BLaER1 treated with 17β-estradiol and CSF1 and Interleukin-3, amounts not matched to agents 10 nM and 100 nM (cell line): ENCODE measurements around the gene IRAK2.
A peak's percentile ranks its signal among the peaks of the same experiment; 100 is the strongest.
"Not testable (repeated sequence)": the region's sequence is repeated elsewhere in the genome, so short reads cannot be mapped to it uniquely, and the experiment has no call there.

Experiments used
- H3K27ac ChIP-seq, 11 experiments: shearing (Covaris generic); formaldehyde crosslinking; 2 replicates each; pipeline ENCODE4 v1.8.1; 2022
- H3K27me3 ChIP-seq, 11 experiments: shearing (Covaris generic); formaldehyde crosslinking; 2 replicates each; pipeline ENCODE4 v1.8.1; 2022
- H3K36me3 ChIP-seq, 11 experiments: shearing (Covaris generic); formaldehyde crosslinking; 2 replicates each; pipeline ENCODE4 v1.8.1; 2022
- H3K4me1 ChIP-seq, 10 experiments: shearing (Covaris generic); formaldehyde crosslinking; 2 replicates each; pipeline ENCODE4 v1.8.1; 2022
- H3K4me2 ChIP-seq, 11 experiments: shearing (Covaris generic); formaldehyde crosslinking; 2 replicates each; pipeline ENCODE4 v1.8.1; 2022
- H3K4me3 ChIP-seq, 10 experiments: shearing (Covaris generic); formaldehyde crosslinking; 2 replicates each; pipeline ENCODE4 v1.8.1; 2022
- H3K9ac ChIP-seq, 11 experiments: shearing (Covaris generic); formaldehyde crosslinking; 2 replicates each; pipeline ENCODE4 v1.8.1; 2022
- H3K9me3 ChIP-seq, 11 experiments: shearing (Covaris generic); formaldehyde crosslinking; replicated peaks in 1 of 11; 2 replicates each; pipeline ENCODE4 v1.8.1; 2022
- H4K20me1 ChIP-seq, 11 experiments: shearing (Covaris generic); formaldehyde crosslinking; 2 replicates each; pipeline ENCODE4 v1.8.1; 2022
- Cebpa-rat ChIP-seq, 11 experiments: shearing (Covaris generic); IDR thresholded peaks; 2 replicates each; pipeline ENCODE4 v1.8.1; 2022

Gene IRAK2

DNA sequence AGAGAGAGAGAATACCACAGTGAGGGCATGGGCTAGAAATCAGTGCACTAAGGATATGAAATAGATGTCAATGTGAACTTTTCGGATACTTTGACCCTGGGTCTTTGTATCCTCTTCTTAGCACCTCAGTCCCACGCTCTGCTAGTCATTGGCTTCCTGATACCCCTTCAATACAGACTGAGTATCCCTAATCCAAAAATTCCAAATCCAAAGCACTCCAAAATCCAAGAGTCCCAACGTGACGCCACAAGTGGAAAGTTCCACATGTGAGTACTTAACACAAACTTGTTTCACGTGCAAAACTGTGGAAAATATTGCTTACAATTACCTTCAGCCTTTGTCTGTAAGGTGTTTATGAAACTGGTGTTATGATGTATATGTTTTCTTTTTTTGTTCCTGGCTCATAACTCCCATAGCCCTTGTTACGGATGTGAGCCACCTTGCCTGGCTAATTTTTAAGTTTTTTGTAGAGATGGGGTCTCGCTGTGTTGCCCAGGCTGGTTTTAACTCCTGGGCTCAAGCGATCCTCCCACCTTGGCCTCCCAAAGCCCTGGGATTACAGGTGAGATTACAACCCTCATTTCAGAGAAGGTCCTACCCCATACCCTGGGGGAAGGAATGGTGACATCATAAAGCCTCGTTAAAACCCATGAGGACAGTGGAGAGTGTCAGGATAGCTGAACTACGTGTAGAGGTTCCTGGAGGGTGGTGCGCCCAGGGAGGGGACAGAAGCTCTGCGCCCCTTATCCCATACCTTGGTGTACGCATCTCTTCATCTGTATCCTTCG, 10.2 kb upstream of the IRAK2 start:
- peaks cover 5 to 25% (median 15%) of the 10 kb centered on the region in 11 experiments; a peak in 20 of 22 replicates for H4K20me1 ChIP-seq
- H3K27me3 ChIP-seq, result no peaks in the 10 kb centered on the region
- H3K36me3 ChIP-seq, result peaks cover 54 to 62% (median 59%) of the 10 kb centered on the region in 11 experiments
- no peak overlapping the region for H3K4me3 ChIP-seq
- H3K4me1 ChIP-seq, result peaks cover 0 to 10% (median 2%) of the 10 kb centered on the region in 10 experiments; a peak in 10 of 20 replicates
- H3K4me2 ChIP-seq, result no peak overlapping the region
- no peaks in the 10 kb centered on the region for H3K9me3 ChIP-seq
- no peak for TF ChIP-seq Cebpa-rat (IDR thresholded peaks at IDR 0.05)
- H3K9ac ChIP-seq, result no peak overlapping the region
- H3K27ac ChIP-seq, result peak overlapping the region in 1 of 11 experiments; percentile 5; a peak in 1 of 22 replicates

DNA sequence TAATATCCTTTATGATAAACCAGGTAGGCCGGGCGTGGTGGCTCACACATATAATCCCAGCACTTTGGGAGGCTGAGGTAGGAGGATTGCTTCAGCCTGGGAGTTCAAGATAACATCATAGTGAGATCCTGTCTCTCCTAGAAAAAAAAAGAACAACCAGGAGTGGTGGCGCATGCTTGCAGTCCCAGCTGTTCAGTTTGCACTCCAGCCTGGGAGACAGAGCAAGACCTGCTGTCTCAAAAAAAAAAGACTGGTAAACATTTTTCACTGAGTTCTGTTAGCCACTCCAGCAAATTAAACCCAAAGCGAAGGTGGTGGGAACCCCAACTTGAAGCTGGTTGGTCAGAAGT, 9.6 kb upstream of the IRAK2 start:
- no peak for TF ChIP-seq Cebpa-rat (IDR thresholded peaks at IDR 0.05)
- H3K27me3 ChIP-seq, result no peaks in the 10 kb centered on the region

DNA sequence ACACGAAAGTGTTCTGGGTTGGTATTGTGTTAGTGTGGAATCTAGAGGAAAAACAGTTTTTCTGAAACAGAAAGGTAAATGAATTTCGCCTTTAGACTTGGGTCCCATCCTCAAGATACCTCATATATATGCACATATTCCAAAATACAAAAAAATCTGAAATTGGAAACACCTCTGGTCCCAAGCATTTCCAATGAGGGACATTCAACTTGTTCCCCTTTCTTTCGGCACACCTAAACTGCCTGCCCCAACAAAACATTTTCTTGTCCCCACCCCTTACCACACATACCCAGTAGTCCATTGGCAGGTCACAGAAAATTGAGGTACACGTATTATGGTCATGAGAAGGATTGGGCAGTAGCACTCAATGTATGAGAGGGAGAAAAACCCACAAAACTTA, 9.1 kb upstream of the IRAK2 start:
- TF ChIP-seq Cebpa-rat (IDR thresholded peaks at IDR 0.05), result no peak
- Histone ChIP-seq H3K4me1 (peaks cover 2 to 8% (median 7%) of the 10 kb centered on the region in 10 experiments; a peak in 19 of 20 replicates), H3K4me3 (no peak overlapping the region), H3K27me3 (no peaks in the 10 kb centered on the region), H3K9me3 (no peaks in the 10 kb centered on the region), H3K27ac (no peak overlapping the region; a peak in 1 of 22 replicates), H3K36me3 (peaks cover 42 to 51% (median 48%) of the 10 kb centered on the region in 11 experiments), H3K9ac (no peak overlapping the region), H4K20me1 (peaks cover 0 to 13% (median 4%) of the 10 kb centered on the region in 11 experiments; a peak in 11 of 22 replicates), H3K4me2 (no peak overlapping the region)

More for the DNA sequence above, 9.6 kb upstream of the IRAK2 start:
- Histone ChIP-seq H3K4me1 (peaks cover under 1 to 5% (median 1%) of the 10 kb centered on the region in 10 experiments; a peak in 12 of 20 replicates), H3K4me2 (no peak overlapping the region), H3K9ac (no peak overlapping the region), H4K20me1 (peaks cover 2 to 19% (median 10%) of the 10 kb centered on the region in 11 experiments; a peak in 16 of 22 replicates), H3K36me3 (peaks cover 48 to 57% (median 53%) of the 10 kb centered on the region in 11 experiments), H3K27ac (peak overlapping the region in 1 of 11 experiments; percentile 5; a peak in 1 of 22 replicates), H3K9me3 (no peaks in the 10 kb centered on the region), H3K4me3 (no peak overlapping the region)

DNA sequence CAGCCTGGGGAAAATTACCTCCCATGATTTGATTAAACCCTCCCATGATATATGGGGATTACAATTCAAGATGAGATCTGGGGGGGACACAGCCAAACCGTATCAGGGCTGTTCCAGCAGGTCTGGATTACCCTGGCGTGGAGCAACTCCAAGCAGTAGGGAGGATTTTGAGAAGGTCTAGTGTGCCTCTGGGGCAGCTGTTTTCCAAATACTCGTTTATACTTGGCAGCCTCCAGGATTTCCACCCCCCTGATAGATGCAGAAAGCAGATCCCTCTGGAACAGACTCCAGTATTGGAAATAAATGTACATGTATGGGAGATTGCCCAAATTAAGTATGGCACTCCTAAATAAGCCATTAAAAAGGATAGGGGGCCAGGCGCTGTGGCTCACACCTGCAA, 7.7 kb upstream of the IRAK2 start:
- H3K9me3 ChIP-seq, result no peaks in the 10 kb centered on the region
- no peak for TF ChIP-seq Cebpa-rat (IDR thresholded peaks at IDR 0.05)
- peaks cover 0 to 3% (median 0%) of the 10 kb centered on the region in 11 experiments; a peak in 3 of 22 replicates for H4K20me1 ChIP-seq
- H3K27me3 ChIP-seq, result no peaks in the 10 kb centered on the region
- H3K4me3 ChIP-seq, result no peak overlapping the region
- peaks cover 15 to 21% (median 20%) of the 10 kb centered on the region in 10 experiments for H3K4me1 ChIP-seq
- no peak overlapping the region for H3K27ac ChIP-seq
- peaks cover 29 to 37% (median 34%) of the 10 kb centered on the region in 11 experiments for H3K36me3 ChIP-seq
- H3K4me2 ChIP-seq, result no peak overlapping the region
- H3K9ac ChIP-seq, result no peak overlapping the region

DNA sequence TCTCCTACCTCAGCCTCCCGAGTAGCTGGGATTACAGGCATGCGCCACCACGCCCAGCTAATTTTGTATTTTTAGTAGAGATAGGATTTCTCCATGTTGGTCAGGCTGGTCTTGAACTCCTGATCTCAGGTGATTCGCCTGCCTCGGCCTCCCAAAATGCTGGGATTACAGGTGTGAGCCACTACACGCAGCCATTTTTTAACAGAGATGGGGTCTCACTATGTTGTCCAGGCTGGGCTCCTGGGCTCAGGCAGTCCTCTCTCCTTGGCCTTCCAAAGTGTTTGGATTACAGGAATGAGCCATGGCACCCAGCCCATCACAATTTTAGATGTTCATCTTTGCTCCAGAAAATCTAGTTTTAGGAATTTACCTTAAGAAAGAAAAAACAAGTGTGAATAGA, 6.2 kb upstream of the IRAK2 start:
- not testable (repeated sequence) for H3K9ac ChIP-seq, H3K27me3 ChIP-seq, H3K4me2 ChIP-seq, H3K4me3 ChIP-seq, H3K9me3 ChIP-seq, H3K27ac ChIP-seq, H4K20me1 ChIP-seq
- H3K36me3 ChIP-seq, result peaks cover 14 to 22% (median 19%) of the 10 kb centered on the region in 11 experiments; a peak in 21 of 22 replicates
- H3K4me1 ChIP-seq, result peaks cover 20 to 27% (median 24%) of the 10 kb centered on the region in 10 experiments

DNA sequence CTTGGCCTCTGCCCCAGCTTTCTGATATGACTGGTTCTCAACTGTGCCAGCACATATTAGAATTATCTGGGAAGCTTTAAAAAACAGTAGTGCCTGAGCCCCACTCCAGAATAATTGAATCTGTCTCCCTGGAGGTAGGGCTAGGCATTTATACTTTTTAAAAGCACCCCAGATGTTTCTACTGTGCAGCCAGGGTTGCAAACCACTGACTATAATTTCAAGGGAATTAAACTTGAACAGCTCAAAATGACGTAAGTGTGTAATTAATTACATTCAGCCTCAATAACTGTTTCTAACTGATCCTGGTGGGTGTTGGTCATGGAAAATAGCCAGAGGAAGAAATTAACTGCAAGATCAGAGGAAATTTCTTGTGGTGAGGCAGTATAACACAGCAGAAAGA, 4.4 kb upstream of the IRAK2 start:
- H3K4me2 ChIP-seq, result peak overlapping the region; percentile 26 to 73 (median 53); a peak in 17 of 22 replicates
- no peak overlapping the region for H3K4me3 ChIP-seq
- no peak overlapping the region for H3K27ac ChIP-seq
- peaks cover 20 to 35% (median 28%) of the 10 kb centered on the region in 10 experiments for H3K4me1 ChIP-seq
- no peak overlapping the region for H3K9ac ChIP-seq
- no peak for TF ChIP-seq Cebpa-rat (IDR thresholded peaks at IDR 0.05)
- H3K36me3 ChIP-seq, result peaks cover 0 to 4% (median under 1%) of the 10 kb centered on the region in 11 experiments; a peak in 6 of 22 replicates
- no peaks in the 10 kb centered on the region for H3K27me3 ChIP-seq
- H4K20me1 ChIP-seq, result no peaks in the 10 kb centered on the region
- H3K9me3 ChIP-seq, result no peaks in the 10 kb centered on the region

DNA sequence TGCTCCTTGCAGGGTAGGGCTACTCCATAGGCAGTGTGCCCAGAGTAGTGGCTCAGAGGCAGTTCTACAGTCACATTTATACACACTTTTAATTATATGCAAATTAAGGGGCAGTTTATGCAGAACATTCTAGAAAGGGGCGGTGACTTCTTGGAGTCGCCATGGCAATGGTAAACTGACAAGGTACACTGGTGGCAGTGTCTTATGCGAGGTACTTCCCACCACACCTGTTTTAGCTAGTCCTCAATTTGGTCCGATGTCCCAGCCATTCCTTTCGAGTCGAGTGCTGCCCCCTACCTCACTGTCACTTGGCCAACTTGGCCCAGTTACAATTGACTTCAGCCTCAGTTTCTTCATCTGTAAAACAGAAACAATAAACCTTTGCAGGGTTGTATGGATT, 3.8 kb upstream of the IRAK2 start:
- peak overlapping the region in 1 of 11 experiments; percentile 23; a peak in 1 of 22 replicates for H3K27ac ChIP-seq
- H3K9me3 ChIP-seq, result no peaks in the 10 kb centered on the region
- H3K4me2 ChIP-seq, result peak overlapping the region; percentile 26 to 73 (median 53)

DNA sequence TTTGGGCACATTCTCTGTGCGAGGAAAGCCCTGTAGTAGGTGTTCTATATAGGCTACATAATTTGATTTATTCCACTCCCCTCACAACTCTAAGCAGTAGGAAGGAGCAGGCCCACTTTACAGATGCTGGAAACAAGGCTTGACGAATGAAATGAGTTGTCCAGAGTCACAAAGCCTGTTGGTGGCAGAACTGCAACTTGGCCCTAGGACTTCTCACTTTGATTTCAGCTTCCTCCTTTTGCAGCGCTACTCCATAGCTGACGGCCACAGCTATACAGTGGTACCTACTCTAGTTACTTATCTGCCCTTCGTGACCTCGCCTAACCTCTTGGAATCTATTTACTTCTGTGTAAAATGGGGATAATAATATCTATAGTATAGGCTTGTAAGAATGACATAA, 2.5 kb upstream of the IRAK2 start:
- Histone ChIP-seq H3K27ac (peak overlapping the region in 3 of 11 experiments; percentile 8 to 30 (median 8); a peak in 2 of 22 replicates), H3K9ac (no peak overlapping the region), H3K27me3 (no peaks in the 10 kb centered on the region), H3K4me3 (no peak overlapping the region), H4K20me1 (no peaks in the 10 kb centered on the region), H3K36me3 (peaks cover 0 to 11% (median 2%) of the 10 kb centered on the region in 11 experiments; a peak in 8 of 22 replicates), H3K4me1 (peaks cover 25 to 51% (median 43%) of the 10 kb centered on the region in 10 experiments), H3K4me2 (peak overlapping the region; percentile 26 to 73 (median 53); a peak in 21 of 22 replicates), H3K9me3 (no peaks in the 10 kb centered on the region)
- no peak for TF ChIP-seq Cebpa-rat (IDR thresholded peaks at IDR 0.05)

More for the DNA sequence above, 3.8 kb upstream of the IRAK2 start:
- H3K36me3 ChIP-seq, result no peaks in the 10 kb centered on the region; a peak in 1 of 22 replicates
- H3K4me1 ChIP-seq, result peaks cover 25 to 39% (median 34%) of the 10 kb centered on the region in 10 experiments
- H3K9ac ChIP-seq, result no peak overlapping the region; a peak in 1 of 22 replicates
- no peaks in the 10 kb centered on the region for H3K27me3 ChIP-seq
- TF ChIP-seq Cebpa-rat (IDR thresholded peaks at IDR 0.05), result no peak
- no peak overlapping the region for H3K4me3 ChIP-seq
- no peaks in the 10 kb centered on the region for H4K20me1 ChIP-seq

DNA sequence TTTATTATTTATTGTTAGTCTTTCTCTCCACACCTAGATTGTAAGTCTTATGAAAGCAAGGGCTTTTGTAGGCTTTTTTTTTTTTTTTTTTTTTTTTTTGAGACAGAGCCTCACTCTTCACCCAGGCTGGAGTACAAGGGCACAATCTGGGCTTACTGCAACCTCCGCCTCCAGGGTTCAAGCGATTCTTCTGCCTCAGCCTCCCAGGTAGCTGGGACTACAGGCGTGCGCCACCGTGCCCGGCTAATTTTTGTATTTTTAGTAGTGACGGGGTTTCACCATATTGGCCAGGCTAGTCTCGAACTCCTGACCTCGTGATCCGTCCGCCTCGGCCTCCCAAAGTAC, 546 bp upstream of the IRAK2 start:
- Histone ChIP-seq H3K9ac (peak overlapping the region in 3 of 11 experiments; percentile 82 to 98 (median 93); a peak in 3 of 22 replicates), H3K4me1 (peaks cover 25 to 71% (median 46%) of the 10 kb centered on the region in 10 experiments), H3K36me3 (peaks cover 7 to 29% (median 20%) of the 10 kb centered on the region in 11 experiments; a peak in 19 of 22 replicates), H3K4me3 (peak overlapping the region in 9 of 10 experiments; percentile 72 to 100 (median 94); a peak in 16 of 20 replicates), H3K4me2 (peak overlapping the region; percentile 88 to 99 (median 95)), H3K9me3 (peaks cover 10 to 18% (median 17%) of the 10 kb centered on the region in 11 experiments)
- not testable (repeated sequence) for H3K27me3 ChIP-seq, H4K20me1 ChIP-seq, H3K27ac ChIP-seq
